HG03521 (cell line): Measurements from ENCODE around the gene GRIFIN.

Experiments
- ATAC-seq: cut with Tn5 transposase; IDR thresholded peaks from one replicate; pipeline ENCODE4 v1.9.1; 2021; ENCODE audit warnings: mild to moderate bottlenecking, moderate library complexity; ENCODE audit not compliant: unreplicated experiment

The GRIFIN gene

DNA sequence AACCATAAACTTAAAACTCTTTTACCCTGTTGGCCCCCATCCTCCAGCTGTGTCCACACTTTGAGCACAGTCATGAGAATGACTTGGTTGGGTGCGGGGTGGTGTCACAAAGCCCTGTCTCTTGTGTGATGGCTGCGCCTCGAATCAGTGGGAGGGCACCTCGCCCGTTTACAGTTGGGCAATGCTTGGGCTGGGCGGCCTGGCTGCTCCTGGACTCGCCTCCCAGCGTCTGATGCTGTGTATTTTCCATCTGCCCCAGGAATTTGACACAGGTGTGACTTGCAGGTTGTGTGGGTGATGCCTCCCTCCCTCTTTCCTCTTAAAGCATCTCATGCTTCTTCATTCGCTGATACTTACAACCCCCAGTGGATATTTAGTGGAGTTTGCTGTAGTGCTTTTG is 39.1 kb downstream of the GRIFIN start:
- ATAC-seq: no peak

DNA sequence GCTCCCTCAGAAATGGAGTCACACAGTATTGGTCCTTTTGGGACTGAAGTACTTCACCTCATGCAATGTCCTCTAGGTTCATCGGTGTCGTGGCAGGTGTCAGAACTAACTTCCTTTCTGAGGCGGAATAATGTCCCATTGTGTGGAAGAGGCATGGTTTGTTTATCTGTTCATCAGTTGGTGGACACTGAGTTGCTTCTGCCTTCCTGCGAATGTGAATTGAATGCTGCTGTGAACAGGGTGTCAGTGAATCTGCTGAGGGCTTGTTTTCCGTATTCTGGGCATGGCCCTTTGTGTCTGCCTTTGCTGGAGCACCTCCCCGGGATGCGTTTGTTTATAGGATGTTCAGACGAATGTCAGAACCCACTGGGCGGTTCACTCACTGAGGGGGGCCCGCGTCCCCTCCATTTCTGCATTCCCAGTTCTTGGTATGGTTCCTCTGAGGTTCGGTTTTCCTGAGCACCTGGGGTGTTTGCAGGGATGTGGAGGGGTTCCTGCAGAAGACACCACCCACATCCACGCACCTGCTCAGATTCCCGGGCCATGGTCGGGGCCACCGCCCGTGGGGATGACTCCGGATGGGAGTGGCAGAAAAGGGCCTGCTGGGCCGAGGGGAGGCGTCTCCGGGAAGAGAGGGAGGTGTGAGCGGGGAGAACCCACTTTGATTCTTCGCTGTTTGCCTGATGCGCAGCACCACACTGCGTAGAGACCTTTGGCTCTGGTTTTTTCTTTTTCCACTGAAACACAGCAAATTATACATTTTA is 39.7 kb downstream of the GRIFIN start:
- no peak for ATAC-seq

DNA sequence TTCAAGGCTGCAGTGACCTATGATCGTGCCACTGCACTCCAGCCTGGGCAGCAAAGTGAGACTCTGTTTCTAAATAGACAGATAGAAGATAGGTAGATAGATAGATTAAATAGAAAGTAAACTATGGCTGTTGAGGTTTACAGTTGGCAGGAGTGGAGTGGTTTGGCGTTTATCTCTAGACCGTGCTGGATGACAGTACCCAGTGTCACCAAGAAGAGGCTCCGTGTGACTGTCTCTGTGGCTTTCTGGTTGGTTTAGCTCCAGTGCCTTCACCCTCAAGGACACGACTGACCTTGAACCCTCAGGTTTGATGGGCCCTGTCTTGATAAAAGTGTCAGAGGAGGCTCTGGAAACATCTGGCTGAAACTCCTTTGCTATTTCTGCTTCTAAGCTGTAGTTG is 41.1 kb downstream of the GRIFIN start:
- no peak for ATAC-seq

GRCh38 chr7:2433713-2434550 is 42.3 kb downstream of the GRIFIN start:
- no peak for ATAC-seq

GRCh38 chr7:2432910-2433712 is 43.1 kb downstream of the GRIFIN start:
- ATAC-seq: no peak

DNA sequence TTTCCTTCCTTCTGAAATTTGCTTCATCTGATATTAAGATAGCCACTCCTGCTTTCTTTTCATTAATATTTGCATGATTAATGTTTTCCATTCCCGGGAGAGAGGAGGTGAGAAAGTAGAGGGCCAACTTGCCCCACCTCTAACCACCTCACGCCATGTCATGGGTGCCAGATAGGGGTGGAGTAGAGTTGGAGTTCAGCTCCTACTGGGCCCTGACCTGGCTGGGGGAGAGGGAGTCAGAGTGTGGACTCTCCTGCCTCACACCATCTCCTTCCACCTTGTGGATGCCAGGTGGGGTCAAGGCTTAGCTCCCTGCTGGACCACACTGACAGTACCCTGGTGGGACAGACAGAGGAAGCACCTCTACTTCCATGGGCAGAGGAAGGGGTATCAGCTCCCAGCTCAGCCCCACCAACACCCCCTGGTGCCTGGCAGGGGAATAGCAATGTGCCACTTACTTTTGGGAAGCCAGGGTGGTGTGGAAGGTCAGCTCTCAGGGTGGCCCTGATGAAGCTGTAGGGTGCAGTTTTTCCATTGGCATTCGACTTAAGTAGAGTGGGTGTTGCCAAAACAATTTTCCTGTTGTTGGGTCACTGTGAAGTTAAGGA is 44.8 kb downstream of the GRIFIN start:
- ATAC-seq: no peak

DNA sequence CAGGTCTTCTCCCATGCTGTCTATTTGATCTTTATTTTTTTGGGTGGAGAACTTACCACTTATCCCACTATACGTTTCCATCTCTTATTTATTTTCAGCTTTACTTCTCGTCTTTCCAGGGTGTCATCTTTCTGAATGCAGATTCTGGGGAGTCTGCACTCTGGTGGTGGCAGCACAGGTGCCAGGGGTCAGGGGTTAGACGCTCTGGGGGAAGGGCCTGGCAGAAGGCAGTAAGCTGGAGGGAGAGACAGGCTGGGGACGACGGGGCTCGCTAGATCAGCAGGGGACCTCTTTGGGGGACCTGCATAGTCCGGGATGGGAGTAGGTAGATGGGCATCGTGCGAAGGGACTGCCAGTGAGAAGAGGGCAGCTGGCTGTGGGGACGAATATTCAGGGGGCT is 50.4 kb downstream of the GRIFIN start:
- ATAC-seq: no peak
